ENCODE results near the gene TMEM31. TPM values are rescaled to one million over a fixed set of nuclear protein-coding genes. Genes with fewer than 3 reads are reported as not detected.
A peak's percentile ranks its signal among the peaks of the same experiment; 100 is the strongest.

Gene TMEM31
- total and polyA plus RNA-seq, 10 of the 15 experiments (the other 5 are each of a cell fraction or from before 2014, with no cell fraction given): 0.18 TPM; not detected in 9

GRCh38 chrX:103687073-103687695, 23.5 kb upstream of the TMEM31 start (continued):
- TF ChIP-seq, protein P1, sequence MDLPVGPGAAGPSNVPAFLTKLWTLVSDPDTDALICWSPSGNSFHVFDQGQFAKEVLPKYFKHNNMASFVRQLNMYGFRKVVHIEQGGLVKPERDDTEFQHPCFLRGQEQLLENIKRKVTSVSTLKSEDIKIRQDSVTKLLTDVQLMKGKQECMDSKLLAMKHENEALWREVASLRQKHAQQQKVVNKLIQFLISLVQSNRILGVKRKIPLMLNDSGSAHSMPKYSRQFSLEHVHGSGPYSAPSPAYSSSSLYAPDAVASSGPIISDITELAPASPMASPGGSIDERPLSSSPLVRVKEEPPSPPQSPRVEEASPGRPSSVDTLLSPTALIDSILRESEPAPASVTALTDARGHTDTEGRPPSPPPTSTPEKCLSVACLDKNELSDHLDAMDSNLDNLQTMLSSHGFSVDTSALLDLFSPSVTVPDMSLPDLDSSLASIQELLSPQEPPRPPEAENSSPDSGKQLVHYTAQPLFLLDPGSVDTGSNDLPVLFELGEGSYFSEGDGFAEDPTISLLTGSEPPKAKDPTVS (IDR thresholded peaks at IDR 0.05; ENCODE audit: low read depth, low read length): no peak
- TF ChIP-seq, protein P2, sequence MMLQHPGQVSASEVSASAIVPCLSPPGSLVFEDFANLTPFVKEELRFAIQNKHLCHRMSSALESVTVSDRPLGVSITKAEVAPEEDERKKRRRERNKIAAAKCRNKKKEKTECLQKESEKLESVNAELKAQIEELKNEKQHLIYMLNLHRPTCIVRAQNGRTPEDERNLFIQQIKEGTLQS (IDR thresholded peaks at IDR 0.05; ENCODE audit: borderline replicate concordance, extremely low read depth, low read depth, low read length): no peak
- TF ChIP-seq PML (IDR thresholded peaks at IDR 0.05; ENCODE audit: low read length) (no peak; the same call in 1 of the 2 replicates), ZBTB11 (CRISPR knock-in tag; IDR thresholded peaks at IDR 0.05) (no peak), IKZF2 (IDR thresholded peaks at IDR 0.05) (peak; percentile 56 to 64), TCF3 (IDR thresholded peaks at IDR 0.05; ENCODE audit: borderline replicate concordance, insufficient read depth, low read depth, low read length) (no peak), ZNF592 (IDR thresholded peaks at IDR 0.05) (no peak), RB1 (IDR thresholded peaks at IDR 0.05; ENCODE audit: borderline replicate concordance) (0 out of 2 replicates have a peak, but pooled peaks have one; percentile 54), CBFB (IDR thresholded peaks at IDR 0.05; ENCODE audit: low read depth) (no peak; the same call in 1 of the 2 replicates), POLR2AphosphoS2 (IDR thresholded peaks at IDR 0.05; ENCODE audit: low read depth, low read length) (no peak), MTA3 (IDR thresholded peaks at IDR 0.05; ENCODE audit: borderline replicate concordance, low read length) (no peak), NBN (IDR thresholded peaks at IDR 0.05) (no peak; the same call in 1 of the 2 replicates)
- TF ChIP-seq, protein P3, sequence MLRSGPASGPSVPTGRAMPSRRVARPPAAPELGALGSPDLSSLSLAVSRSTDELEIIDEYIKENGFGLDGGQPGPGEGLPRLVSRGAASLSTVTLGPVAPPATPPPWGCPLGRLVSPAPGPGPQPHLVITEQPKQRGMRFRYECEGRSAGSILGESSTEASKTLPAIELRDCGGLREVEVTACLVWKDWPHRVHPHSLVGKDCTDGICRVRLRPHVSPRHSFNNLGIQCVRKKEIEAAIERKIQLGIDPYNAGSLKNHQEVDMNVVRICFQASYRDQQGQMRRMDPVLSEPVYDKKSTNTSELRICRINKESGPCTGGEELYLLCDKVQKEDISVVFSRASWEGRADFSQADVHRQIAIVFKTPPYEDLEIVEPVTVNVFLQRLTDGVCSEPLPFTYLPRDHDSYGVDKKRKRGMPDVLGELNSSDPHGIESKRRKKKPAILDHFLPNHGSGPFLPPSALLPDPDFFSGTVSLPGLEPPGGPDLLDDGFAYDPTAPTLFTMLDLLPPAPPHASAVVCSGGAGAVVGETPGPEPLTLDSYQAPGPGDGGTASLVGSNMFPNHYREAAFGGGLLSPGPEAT (IDR thresholded peaks at IDR 0.05; ENCODE audit: low read depth): no peak
- TF ChIP-seq, protein P4, sequence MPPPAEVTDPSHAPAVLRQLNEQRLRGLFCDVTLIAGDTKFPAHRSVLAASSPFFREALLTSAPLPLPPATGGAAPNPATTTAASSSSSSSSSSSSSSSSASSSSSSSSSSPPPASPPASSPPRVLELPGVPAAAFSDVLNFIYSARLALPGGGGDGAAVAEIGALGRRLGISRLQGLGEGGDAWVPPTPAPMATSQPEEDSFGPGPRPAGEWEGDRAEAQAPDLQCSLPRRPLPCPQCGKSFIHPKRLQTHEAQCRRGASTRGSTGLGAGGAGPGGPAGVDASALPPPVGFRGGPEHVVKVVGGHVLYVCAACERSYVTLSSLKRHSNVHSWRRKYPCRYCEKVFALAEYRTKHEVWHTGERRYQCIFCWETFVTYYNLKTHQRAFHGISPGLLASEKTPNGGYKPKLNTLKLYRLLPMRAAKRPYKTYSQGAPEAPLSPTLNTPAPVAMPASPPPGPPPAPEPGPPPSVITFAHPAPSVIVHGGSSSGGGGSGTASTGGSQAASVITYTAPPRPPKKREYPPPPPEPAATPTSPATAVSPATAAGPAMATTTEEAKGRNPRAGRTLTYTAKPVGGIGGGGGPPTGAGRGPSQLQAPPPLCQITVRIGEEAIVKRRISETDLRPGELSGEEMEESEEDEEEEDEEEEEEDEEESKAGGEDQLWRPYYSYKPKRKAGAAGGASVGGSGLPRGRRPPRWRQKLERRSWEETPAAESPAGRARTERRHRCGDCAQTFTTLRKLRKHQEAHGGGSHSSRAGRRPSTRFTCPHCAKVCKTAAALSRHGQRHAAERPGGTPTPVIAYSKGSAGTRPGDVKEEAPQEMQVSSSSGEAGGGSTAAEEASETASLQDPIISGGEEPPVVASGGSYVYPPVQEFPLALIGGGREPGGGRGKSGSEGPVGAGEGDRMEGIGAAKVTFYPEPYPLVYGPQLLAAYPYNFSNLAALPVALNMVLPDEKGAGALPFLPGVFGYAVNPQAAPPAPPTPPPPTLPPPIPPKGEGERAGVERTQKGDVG (CRISPR knock-in tag; IDR thresholded peaks at IDR 0.05): no peak

Measured in GM12878 (cell line).